Superior temporal gyrus (tissue), 1 donor: ENCODE data around the gene CNFN.

Source experiments
- DNase-seq: peaks from one replicate; pipeline ENCODE4 v3.0.0-alpha.2; 2016; ENCODE audit errors: extremely low spot score

The CNFN gene, protein sequence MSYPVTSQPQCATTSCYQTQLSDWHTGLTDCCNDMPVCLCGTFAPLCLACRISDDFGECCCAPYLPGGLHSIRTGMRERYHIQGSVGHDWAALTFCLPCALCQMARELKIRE

DNA sequence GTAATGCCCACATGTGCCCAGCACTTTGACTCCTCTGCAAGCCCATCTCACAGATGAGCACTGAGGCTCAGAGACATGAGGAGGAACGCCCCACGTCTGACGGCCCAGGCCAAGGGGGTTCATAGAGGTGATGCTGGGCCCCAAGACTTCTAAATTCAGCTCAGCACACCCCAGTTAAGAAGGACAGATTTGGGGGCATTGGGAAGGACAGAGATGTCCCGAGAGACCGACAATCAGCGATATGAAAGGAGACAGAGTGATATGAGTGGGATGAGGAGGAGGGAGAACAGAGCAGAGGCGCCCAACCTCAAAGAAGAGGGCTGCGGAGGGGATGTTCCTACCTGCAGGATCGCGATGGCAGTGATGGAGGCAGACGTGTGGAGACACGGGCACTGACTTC, at the start of gene CNFN:
Gene CNFN (minus strand): TSS at position 399 of the 400 bp plus-strand sequence. CDS start 1,260 bp downstream, outside the sequence.
- no peak for DNase-seq

DNA sequence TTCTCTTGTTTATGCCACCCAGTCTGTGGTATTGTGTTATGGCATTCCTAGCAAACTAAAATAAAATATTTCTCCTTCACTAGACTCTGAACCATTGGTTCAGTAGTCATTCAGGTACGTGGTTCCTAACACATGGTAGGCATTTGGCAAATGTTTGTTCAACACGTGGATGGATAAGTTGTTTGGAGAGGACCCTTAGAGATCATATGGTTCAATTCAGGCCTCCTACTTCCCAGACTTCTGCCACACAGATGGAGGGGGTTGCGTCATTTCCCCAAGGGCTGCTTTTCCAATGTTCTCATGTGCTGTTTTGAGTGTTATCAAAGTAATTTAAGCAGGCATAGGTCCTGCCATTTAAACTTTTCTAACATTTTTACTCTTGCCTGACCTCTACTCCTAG, 45.9 kb upstream of the CNFN start:
- DNase-seq, result no peak

DNA sequence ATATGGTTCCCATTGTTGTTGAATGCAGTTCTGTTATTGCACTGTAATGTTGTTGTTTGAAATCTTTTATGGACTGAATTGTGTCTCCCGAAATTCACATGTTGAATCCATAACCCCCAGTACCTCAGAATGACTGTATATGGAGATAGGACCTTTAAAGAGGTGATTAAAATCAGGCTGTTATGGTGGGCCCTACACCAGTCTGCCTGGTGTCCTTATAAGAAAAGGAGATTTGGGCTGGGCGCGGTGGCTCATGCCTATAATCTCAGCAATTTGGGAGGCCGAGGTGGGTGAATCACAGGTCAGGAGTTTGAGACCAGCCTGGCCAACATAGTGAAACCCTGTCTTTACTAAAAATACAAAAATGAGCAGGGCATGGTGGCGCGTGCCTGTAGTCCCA, 45.2 kb upstream of the CNFN start:
- DNase-seq, result no peak

DNA sequence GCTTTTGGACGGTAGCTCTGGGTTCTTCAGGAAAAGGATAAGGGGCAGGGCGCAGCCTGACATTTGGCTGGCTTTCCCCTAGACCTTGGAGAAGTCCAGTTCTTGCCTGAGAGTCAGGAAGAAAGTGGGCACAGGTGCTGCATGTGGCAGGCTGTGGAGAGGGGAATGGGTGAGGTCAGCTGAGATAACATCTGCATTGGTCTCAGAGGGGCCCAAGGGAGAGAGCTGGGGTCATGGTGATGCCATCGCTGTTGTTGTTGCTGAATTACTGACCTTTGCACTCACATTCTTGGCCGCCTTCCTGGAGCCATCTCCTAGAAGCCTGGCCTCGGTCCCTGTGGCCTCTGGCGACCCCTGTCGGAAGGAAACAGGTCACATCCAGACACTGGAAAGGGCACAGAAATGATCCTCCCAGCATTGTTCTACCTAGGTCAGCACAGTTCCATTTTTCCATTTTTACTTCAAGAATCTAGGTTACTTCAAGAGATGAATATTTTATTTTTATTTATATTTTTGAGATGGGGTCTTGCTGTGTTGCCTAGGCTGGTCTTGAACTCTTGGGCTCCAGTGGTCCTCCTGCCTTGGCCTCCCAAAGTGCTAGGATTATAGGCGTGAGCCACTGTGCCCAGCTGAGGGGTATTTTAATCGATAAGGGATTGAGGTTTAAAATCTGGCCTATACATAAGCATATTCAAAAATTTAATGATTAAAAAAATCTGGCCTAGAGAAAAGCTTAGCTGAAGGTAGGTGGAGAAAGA, 43.6 kb upstream of the CNFN start:
- peak; percentile 88 for DNase-seq

- no peak for DNase-seq
These were observed 41.4 kb upstream of the CNFN start for GRCh38 chr19:42431486-42431885.

DNA sequence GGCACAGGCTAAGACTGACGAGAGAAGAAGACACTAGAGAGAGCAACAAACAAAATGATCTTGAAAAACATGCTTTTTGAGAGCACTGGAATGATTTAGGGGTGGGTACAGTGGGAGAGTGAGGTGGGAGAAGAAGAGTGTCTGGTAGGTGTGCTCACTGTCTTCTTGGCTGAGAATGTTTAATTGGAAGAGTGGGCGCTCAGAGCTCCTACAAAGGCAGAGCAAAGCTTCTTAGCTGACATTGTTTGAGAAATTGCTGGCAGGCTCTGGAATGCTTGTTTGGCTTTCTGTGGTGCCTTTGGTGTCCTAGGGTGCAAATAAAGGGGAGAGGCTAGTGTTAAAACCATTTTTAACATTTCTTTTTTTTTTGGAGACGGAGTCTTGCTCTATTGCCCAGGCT, 38.6 kb upstream of the CNFN start:
- no peak for DNase-seq

GRCh38 chr19:42427313-42427712, 37.2 kb upstream of the CNFN start, which contains the start of gene LIPE:
TSS of gene LIPE (minus strand) at chr19:42427388. CDS start at chr19:42427149, 239 bp downstream.
- no peak for DNase-seq

DNA sequence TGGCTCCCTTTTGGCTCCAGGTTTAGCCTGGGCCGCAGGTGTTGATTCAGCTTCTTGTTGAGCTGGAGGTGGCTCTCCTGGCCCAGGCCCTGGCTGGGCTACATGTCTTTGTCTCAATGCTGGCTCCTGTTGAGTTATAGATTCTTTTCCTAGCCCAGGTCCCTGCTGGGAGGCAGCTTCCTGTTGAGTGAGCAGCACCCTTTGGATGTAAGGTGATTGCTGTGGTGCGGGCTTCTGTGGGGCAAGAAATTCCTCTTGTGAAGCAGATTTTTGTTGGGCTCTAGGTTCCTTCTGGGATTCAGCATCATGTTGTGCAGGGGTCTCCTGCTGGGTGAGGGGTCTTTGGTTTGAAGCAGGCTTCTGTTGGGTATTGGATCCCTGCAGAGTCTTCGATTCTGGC, 36.5 kb upstream of the CNFN start:
- no peak for DNase-seq

GRCh38 chr19:42424712-42425131, 34.6 kb upstream of the CNFN start:
- no peak for DNase-seq

- no peak for DNase-seq
These were observed 34.2 kb upstream of the CNFN start for GRCh38 chr19:42424345-42424707.

DNA sequence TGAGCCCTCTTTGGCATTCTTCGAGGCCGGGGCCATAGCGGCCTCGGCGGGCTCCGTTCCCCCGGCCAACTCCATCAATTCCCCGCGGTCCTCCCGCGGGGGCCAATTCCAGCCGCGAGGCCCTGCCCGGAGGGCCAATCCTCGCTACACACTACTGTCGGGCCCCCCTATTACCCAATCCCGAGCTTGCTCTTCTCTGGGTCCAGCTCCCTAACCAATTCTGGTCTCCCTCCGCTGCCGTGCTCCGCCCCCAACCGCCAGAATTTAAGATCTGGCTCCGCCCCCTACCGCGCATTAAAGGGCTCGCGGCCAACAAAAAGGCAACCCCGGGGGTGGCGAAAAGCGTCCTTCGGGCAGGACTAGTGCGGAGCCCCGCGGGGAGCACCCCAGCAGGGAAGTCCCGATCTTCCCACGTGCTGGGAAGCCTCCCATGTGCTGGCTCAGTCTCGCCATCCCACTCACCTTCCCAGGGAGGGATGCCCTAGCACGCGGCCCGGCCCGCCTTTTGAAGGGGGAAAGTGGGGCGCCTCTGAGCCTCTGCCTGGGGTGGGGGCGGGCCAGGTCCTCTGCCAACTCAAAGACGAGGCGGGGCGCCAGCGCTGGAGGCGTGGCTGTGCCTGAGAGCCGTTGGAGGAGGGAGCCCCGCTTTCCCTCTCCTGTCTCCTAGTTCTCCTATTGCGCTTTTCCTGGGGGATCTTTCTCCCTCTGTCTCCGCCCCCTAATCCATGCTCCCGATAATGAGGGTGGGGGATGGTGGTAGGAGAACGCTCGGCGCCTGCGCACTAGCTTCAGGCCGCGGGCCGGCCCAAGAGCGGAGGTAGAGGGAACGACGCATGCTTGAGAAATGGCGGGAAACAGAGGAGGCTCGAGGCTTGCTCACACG, 33.6 kb upstream of the CNFN start:
- peak; percentile 96 for DNase-seq

DNA sequence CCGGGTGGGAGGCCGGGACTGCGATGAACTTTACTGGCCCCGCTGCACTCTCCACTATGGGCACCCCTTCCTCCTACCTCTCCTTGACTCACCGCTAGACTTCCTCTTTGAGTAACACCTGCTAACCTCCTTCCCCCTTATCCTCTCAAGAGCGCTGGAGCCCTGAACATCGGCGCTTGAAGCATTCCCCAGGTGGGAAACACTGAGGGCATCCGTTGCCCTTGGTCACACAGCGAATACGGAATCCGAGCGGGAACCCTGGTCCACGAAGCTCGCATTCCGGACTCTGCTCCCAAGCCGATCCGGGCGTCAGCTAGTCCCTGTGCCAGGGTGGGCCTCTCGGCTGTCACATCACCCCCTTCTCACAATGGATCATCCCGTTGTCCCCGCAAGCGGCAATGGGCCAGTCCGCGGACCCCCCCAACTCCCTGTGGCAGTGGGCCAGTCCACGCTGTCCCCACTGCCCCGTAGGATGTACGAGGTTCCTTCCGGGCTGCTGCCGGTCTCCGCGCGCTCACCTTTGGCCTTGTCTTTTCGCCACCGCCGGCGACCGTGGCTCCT, 32.9 kb upstream of the CNFN start:
- peak; percentile 59 for DNase-seq

DNA sequence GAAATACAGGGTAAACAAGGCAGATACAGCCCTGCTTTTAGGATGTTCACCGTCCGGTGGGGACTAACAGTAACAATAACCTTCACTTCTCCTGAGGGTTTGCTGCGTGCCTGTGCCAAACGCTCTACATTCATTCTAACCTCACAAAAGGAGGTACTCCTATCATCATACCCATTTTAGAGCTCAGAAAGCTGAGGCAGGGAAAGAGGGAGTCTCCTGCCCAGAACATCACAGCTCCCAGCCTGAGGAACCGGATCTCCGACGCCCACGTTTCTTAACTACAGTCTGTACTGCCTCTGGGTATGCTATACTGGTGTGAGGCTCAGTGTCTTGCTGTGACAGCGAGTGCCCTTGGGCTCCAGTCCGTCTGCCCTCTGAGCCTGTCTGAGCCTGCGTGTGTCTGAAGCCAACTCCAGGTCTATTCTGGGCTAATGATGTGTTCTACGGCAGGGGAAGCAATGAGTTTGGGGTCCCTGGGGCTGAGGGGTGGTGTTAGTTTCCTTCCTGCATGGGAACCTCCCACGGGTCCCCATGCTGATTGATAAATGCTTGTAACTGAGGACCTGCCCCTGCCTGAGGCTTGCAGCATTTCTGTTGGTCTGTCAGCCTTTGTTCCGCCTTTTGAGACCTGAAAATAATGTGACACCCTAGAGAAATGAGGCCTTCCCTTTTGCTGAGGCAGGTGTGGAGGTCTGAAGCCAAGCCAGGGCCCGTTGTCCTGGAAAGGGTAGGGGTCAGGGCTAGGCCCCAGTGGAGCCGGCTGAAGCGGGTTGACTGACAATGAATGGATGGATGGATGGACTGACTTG, 32.2 kb upstream of the CNFN start:
- no peak for DNase-seq

DNA sequence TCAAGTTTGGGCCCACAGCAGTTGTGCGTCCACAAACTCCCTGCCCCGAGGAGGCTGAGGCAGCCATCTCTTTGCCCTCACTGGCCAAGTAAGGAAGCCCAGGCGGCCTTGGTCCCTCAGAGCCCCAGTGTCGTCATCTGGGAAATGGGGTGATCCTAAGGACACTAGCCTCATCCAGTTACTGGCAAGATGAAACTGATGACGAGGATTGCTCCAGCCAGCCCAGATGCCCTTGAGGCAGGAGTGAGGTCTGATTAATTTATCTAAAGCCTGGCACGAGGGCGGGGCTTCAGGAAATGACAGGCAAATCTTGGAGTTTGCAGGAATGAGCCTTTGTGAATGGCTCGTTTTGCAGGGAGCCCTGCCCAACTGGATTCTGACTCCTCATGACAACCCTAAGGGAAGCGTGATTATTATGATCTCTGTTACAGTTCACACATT, 31.5 kb upstream of the CNFN start:
- DNase-seq, result no peak

GRCh38 chr19:42421101-42421500, 31.0 kb upstream of the CNFN start:
- DNase-seq, result no peak

- DNase-seq, result peak; percentile 55
These were observed 30.0 kb upstream of the CNFN start for GRCh38 chr19:42420055-42420544.

DNA sequence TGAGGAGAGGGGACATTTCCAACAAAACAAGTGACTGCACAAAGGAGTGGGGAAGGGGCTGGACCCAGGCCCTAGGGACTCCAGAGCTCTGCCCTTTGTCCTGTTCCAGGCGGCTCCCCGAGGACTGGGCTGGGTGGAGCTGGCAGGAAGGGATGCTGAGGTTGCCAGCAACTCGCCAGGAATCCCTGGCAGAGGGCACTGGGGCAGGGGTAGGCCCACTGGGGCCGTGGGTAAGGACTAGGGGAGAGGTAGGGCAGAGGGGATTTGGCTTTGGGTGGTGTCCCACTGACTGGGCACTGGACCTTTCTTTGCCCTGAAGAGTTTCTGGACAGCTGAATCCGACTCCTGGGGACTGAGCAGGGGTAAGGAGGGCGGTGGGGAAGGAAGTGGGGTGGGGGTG, 29.2 kb upstream of the CNFN start:
- DNase-seq, result no peak

DNA sequence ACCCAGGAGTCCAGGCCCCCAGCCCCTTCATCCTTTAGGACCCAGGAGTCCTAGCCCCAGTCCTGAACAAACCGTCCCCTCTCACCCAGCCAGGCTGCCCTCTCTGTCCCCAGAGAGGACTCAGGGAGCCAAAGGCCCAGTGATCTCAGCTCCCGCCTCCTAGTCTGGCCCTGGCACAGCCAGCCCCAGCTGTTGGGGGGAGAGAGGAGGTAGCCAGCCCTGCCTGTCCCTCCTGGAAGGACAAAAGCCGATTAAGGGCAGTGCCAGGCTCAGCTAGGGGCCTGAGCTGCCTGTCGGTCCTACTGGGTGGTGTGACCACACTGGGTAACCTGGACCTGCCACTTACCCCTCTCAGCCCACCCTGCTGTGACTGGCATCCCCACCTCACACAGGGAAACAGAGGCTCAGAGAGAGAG, 22.6 kb upstream of the CNFN start:
- DNase-seq, result peak; percentile 88

GRCh38 chr19:42412227-42412626, 22.1 kb upstream of the CNFN start:
- peak; percentile 84 for DNase-seq

GRCh38 chr19:42411581-42412178, 21.6 kb upstream of the CNFN start:
- no peak for DNase-seq

DNA sequence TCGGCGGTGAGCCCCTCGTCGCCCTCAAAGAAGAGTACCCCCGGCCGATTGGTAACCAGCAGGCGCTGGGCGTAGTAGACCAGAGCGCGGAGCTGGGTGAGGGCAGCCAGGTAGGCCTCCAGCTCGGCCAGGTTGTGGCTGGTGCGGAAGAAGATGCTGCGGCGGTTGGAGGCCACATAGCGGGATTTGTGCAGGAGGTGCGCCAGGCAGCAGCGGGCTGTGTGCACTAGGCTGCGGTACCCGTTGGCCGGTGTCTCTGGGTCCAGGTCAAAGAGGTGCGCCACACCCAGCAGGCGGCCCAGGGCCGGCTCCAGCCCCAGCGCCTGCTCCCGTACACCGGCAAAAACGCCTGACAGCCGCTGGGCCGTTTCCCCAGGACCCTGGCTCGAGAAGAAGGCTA, 20.3 kb upstream of the CNFN start:
- DNase-seq, result no peak
